GM19351 (cell line): ENCODE data around the gene CFD.

Experiments used
- ATAC-seq: cut with Tn5 transposase; IDR thresholded peaks from one replicate; pipeline ENCODE4 v1.9.1; 2021; ENCODE audit warnings: mild to moderate bottlenecking, moderate library complexity; ENCODE audit not compliant: unreplicated experiment

The CFD gene

DNA sequence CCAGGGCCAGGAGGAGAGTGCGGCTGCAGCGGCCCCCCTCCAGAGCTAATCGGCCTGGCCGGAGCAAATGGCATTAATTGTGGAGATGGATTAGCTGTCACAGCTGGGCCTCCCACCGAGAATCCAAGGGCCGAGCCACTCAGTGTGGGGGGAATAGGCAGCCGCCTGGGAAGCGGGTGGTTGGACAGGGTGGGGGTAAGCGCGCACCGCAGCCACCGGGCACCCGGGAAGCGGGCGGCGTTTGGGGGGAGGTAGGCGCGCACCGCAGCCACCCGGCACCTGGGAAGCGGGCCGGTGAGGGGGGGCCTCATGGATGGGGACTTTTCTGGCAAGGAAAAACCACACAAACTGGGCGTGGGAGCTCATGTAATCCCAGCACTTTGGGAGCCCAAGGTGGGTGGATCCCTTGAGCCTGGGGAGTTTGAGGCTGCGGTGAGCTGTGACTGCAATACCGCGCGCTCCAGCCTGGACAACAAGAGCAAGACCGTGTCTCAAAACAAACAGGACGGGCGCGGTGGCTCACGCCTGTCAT lies 43.9 kb downstream of the CFD start:
- ATAC-seq, result no peak

GRCh38 chr19:904545-904944 lies 45.1 kb downstream of the CFD start:
- no peak for ATAC-seq

DNA sequence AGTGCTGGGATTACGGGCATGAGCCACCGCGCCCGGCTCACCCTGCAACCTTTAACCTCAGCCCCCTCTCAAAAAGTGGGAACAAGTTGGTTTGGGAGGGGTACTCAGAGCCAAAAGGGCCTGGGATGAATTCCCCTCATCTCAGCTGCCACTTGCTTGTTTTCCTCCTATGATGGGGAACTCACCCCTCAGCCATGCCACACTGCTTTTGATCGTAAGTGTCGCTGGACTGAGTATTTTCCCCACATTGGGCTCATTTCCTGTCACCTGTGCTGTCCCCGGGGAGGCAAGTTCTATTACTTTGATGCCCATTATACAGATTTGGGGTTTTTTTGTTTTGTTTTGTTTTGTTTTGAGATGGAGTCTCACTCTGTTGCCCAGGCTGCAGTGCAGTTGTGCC lies 47.0 kb downstream of the CFD start:
- ATAC-seq, result no peak

DNA sequence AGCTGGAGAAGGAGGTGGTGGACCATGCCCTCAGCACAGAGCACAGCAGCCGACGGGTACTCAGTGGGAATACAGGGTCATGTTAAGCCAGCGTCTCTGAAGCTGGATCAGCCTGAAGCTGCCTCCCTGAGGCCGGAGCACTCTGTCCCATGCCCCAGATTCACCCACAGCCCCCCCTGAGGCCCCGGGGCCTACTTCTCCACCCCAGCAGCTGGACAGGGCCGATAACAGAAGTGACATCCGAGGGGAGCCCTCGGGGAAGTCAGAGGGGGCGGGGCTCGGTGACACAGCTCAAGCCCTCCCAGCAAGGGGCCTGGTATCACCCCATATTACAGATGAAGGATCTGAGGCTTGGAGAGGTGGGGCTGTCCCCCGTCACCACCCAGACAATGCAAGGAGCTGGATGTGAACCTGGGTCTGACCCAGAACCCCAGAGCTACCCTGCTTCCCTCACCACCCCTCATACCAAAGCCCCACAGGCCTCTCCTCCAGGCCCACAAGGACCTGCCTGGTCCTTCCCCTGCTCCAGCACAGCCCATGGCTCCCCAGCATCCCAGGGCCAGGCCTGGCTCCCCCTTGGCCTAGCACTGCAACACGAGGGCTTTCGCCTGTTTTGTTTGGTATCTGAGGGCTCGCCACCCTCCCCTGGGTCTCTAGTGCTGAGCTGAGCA lies 47.9 kb downstream of the CFD start:
- ATAC-seq, result no peak

GRCh38 chr19:911197-912033 lies 52.0 kb downstream of the CFD start:
- ATAC-seq, result no peak

DNA sequence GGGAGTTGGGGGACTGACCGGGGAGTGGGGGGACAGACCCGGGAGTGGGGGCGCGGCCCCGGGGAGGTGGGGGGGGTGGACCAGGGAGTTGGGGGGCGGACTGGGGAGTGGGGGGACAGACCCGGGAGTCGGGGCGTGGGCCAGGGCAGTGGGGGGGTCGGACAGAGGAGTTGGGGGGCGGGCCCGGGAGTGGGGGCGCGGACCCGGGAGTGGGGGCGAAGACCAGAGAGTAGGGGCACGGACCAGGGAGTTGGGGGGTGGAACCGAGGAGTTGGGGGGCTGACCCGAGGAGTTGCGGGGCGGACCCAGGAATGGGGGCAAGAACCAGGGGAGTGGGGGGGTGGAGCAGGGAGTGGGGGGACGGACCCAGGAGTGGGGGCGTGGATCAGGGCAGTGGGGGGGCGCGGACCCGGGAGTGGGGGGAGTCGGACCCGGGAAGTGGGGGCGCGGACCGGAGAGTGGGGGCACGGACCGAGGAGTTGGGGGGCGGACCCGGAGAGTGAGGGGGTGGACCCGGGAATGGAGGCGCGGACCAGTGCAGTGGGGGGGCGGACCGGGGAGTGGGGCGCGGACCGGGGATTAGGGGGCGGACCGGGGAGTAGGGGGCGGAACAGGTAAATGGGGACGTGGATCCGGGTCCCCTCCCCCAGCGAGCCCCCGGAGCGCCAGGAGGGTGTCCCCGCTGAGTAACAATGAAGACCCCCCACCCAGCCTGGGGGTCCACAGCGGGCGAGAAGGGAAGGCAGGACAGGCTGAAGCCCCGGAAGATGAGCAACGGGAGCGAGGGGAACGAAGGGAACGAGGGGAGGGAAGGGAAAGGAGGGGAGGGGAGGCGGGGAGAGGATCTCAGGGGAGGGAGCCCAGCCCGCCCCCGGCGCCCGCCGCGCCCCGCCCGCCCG lies 53.0 kb downstream of the CFD start:
- ATAC-seq, result no peak
